Activated CD4-positive, alpha-beta T cell treated with anti-CD3 and anti-CD28 coated beads, Interleukin-2, amount 50 U/mL, for 48 hours (primary cell): ENCODE results near the gene ABHD12B.

Source experiments
- DNase-seq, 2 experiments: peaks; one replicate each; pipeline ENCODE4 v3.0.0-alpha.2; 2020

ABHD12B gene

GRCh38 chr14:50871914-50872732 is at the start of gene ABHD12B:
TSS of gene ABHD12B (plus strand) at chr14:50872053. CDS start at chr14:50872175, 122 bp downstream.
- no peak for DNase-seq

- peak in 1 of 2 experiments; percentile 16 for DNase-seq
Observed at GRCh38 chr14:50822501-50823042, 49.3 kb upstream of the ABHD12B start.

GRCh38 chr14:50823051-50823761 is 48.6 kb upstream of the ABHD12B start:
- peak; percentile 17 to 40 for DNase-seq

DNA sequence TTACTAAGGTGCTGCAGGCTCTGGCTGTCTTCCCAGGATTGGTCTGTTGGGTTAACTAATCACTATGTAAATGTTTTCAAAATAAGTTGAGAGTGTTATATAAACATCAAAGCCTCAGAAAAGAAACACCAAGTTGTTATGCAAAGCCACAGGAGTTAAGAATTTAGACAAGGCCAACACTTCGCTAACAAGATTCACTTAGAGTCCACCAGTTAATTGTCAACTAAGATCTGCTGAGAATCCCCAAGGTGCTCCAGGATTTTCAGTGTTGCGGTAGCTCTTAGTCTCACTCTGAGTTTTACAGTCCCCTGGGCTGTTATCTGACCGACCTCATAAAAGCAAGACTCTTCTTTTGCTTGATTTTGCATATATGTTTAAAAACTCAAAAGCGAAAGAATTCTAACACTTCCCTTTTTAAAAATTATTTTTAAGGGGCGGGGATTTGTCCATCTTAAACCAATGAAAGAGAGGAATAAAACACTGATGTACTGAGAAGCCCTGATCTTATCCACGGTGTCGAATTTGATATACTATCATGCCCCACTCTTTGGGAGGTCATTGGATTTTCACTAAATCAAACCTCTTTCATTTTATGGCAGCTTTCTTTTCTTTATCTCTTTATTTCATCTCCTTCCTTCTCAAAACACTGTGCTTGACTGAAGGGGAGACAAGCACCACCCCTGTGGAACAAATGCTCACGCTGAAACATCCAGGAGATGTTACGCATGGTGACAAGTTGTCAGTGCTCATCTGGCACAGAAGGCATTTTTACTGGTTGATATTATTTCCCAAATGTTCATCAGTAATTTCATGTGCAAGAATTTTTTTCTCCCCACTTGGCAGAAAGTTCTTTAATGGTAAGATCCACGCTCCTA is 47.9 kb upstream of the ABHD12B start:
- no peak for DNase-seq

DNA sequence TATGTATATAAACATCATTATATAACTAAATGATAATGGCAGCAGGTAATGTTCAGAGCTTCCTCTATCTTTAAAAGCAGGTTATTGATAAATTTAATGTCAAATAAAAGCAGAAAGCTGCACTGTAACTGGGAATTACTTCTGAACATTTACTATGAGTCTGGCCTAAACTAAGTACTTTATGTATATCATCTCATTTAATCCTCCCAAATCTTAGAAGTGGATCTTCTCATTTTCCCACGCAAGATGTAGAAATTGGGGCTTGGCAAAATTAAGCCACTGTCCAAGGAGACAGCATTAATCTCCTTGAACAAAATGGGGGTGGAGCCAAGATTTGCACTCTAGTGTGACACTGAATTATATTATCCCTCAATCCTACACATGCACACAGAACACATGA is 46.5 kb upstream of the ABHD12B start:
- DNase-seq: no peak

DNA sequence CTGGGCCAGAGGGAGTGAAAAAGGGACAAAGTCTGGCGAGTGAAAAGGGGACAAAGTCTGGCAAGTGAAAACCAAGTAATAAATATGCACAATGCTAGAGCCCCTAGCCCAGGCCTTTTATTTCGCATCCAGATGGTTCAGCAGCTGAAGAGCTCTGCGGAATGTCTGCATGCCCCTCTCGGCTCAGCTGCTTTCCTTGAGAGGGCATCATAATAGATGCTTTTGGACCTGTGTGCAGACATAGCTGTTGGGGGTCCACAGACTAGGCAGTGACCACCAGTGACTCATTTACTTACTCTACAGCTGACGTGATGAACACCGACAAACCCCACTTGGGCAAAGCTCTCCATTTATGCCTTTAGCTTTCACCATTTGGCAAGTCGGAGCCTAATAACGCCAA is 45.2 kb upstream of the ABHD12B start:
- no peak for DNase-seq

- no peak for DNase-seq
Observed at GRCh38 chr14:50828721-50829488, 42.9 kb upstream of the ABHD12B start.

- peak in 1 of 2 experiments; percentile 14 for DNase-seq
Observed at GRCh38 chr14:50829489-50830043, 42.3 kb upstream of the ABHD12B start.

DNA sequence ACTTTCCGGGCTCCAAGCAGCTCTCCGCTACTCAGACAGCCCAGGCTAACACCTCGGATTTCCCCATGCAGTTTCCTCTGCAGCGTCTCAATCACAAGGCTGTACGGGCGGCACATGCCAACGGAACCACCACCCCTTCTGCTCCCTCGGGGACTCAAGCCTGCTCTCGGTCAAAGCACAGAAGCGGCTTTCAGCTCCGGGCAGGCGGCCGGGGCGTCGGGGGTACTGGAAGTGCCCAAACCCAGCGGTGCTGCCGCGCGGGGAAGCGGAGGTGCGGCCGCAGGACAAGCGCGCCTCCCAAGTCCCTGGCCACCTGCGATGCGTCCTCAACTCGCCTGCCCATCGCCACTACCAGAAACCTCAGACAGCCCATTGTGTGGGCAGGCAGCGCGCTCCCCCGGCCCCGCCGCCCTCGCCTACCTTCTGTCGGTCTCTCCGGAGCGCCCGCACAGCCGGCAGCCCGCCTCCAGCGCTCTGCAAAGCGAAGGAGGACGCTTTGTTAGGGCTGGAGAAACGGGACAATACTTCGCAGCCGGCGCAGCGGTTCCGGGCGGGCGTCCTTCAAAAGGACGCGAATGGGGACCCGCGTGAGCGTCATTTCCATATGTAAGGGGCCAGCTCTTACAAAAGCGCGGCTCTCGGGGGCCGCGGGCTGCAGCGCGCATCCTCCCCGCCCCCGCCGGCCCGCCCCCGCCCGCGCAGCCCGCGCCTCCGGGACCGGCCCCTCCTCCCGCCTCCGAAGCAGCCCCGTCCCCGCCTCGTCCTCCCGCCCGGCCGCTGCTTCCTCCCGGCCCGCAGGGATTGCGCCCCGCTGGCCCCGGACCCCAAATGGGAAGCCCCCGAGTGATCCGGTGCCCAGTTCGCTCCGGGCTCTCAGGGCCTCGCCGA is 41.6 kb upstream of the ABHD12B start:
- DNase-seq: peak; percentile 61 to 67

DNA sequence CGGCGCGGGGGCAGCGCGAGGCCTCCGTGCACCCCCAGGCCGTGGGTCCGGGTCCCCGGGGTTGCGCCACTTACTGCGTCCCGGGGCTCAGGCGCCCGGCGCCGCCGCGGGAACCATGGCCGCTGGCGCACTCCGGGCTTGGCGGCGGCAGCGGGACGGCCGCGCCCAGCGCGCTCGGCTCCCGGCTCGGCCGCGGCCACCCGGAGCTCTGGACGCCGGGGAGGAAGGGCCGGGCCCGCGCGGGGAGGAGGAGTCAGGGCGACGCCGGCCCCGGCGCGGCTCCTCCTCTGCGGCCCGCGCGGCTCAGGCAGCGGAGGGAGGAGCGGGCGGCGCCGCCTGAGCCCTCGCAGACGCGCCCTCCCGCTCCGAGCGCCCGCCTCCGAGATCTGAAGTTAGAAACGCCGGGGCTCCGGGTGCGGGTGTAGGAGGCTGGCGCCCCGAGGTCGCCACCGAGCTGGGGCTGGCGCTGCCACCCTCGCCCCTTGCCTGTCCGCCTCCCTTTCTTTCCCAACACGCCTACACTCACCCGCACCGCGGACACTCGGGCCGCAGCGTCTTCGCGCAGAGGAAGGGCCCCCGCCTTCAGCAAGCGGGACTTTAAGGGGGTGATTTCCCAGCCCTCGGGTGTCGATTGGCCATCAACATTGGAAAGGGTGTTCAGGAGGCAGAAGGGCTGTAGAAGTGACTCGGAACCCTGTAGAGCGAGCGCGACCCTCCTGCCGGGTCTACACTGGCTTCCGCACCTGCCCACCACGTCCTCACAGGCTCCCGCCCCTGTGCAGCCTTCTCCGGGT is 40.7 kb upstream of the ABHD12B start, which contains the start of gene NIN:
TSS of gene NIN (minus strand) at position 231 of the 794 bp plus-strand sequence. CDS start 9,106 bp downstream, outside the sequence.
- peak; percentile 71 to 75 for DNase-seq

- no peak for DNase-seq
Observed at GRCh38 chr14:50831726-50832168, 40.1 kb upstream of the ABHD12B start.

DNA sequence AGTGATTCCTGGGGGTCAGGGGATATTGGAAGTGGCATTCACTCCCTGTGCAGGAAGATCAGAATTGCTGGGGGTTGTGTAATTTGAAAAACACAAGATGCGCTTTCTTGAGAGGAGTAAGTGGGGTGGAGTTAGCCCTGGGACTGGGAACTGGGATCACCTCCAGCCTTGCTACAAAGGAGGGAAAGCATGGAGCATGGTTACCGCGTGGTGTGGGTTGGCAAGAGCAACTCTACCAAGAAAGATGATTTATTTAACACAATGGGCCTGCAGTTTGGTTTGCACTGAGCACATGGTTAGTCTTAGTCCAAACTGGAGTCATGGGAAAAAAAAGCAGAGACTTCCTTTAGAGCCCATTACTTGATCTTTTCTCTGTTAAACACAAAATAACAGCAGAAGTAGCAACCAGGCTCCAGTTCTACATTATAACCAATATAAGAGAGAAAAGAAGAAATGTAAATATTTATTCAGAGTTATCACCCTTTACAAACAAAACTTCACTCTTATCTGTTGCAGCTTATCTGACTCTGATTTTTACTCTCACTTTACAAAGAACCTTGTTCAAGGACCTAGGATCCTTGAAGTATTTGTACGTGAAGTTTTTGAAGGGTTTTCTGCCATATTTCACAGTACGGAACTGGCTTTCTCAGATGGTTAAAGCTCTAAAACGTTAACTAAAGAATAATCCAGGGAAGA is 38.8 kb upstream of the ABHD12B start:
- no peak for DNase-seq

DNA sequence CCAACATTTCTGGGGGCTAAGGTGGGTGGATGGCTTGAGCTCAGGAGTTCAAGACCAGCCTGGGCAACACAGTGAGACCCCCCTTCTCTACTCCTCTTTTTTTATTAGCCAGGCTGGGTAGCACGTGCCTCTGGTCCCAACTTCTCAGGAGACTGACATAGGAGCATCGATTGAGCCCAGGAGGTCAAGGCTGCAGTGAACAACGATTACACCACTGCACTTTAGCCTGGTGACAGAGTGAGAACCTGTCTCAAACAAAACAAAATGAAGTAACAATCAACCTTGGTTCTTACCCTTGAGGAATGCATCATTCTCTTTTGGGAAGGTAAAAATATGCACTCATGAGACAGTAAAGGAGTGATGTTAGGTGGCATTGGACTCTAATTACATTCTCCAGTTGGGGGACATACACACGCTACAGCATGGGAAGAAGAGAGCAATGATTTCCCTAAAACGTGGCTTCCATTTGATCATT is 37.0 kb upstream of the ABHD12B start:
- DNase-seq: no peak

DNA sequence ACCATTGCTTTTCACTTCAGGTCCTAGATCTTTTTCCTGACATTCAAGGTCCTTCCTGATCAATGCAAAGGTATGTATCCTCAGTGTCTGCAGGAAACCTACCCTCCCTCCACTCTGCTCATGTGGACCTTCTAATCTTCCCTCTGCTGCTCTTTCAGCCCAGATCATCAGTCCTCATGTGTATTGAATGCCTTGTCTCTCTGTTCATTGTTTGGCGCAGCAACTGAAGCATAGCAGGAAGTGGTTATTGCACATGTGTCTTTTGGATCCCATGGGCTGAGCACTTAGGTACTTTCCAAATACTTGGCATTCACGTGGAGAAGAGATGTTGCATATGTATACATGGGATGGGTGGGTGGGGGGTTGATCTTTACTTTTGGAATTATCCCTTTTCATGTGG is 36.6 kb upstream of the ABHD12B start:
- no peak for DNase-seq

GRCh38 chr14:50836515-50836914 is 35.3 kb upstream of the ABHD12B start:
- DNase-seq: no peak

- no peak for DNase-seq
Observed at GRCh38 chr14:50837271-50837670, 34.6 kb upstream of the ABHD12B start.

- DNase-seq: no peak
Observed at GRCh38 chr14:50837850-50838470, 33.9 kb upstream of the ABHD12B start.

DNA sequence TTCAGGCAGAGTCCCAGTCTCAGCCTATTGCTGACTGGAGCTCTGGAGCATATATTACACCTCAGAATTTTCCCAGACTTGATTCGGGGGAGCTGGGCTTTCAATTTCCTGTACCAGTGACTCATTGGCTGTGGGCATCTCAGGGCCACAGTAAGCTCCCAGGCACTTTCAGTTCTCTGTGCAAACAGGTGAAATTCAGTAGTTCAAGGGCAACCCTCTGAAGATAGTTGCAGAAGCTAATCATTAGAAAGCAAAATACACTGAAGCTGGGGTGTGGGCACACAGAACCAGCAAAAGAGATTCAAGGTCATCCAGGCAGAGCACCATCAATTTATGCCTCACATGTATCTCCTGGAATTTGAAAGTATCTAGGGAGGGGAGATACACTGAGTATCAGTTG is 32.8 kb upstream of the ABHD12B start:
- DNase-seq: no peak
